ENCODE results near the gene GPR157. TPM values are rescaled to one million over a fixed set of nuclear protein-coding genes. Genes with fewer than 3 reads are reported as not detected.

The GPR157 gene
- total RNA-seq, 4 donors from 2014 or later = 3.5 to 13.4 (median 4.0) TPM

GRCh38 chr1:9120312-9120958, 8.5 kb downstream of the GPR157 start:
- TF ChIP-seq CTCF (IDR thresholded peaks at IDR 0.05; ENCODE audit: low read depth) = no peak

- TF ChIP-seq CTCF (IDR thresholded peaks at IDR 0.05; ENCODE audit: low read depth) = no peak
Observed at GRCh38 chr1:9119745-9120144, 9.2 kb downstream of the GPR157 start.

GRCh38 chr1:9118186-9118585, 10.7 kb downstream of the GPR157 start:
- no peak for TF ChIP-seq CTCF (IDR thresholded peaks at IDR 0.05; ENCODE audit: low read depth)

- TF ChIP-seq CTCF (IDR thresholded peaks at IDR 0.05; ENCODE audit: low read depth) = no peak
Observed at GRCh38 chr1:9115351-9116205, 13.3 kb downstream of the GPR157 start.

GRCh38 chr1:9112961-9113880, 15.7 kb downstream of the GPR157 start:
- TF ChIP-seq CTCF (IDR thresholded peaks at IDR 0.05; ENCODE audit: low read depth) = no peak

- TF ChIP-seq CTCF (IDR thresholded peaks at IDR 0.05; ENCODE audit: low read depth) = no peak
Observed at GRCh38 chr1:9111957-9112356, 16.9 kb downstream of the GPR157 start.

GRCh38 chr1:9111357-9111691, 17.6 kb downstream of the GPR157 start:
- no peak for TF ChIP-seq CTCF (IDR thresholded peaks at IDR 0.05; ENCODE audit: low read depth)
